A549 treated with AZD9567 at 1 μM for 4 hours (cell line): ENCODE results near the gene ZSCAN23. TPM values are rescaled to one million over a fixed set of nuclear protein-coding genes. Genes with fewer than 3 reads are reported as not detected.

Experiments
- total RNA-seq: library from RNA; stranded (reverse); fragments of 200-300 nt; extraction: Qiagen RNA extraction; gene quantifications from 5 replicates; pipeline ENCODE4 v1.2.3, GENCODE V29; 2022; ENCODE audit not compliant: insufficient read depth

ZSCAN23 gene
- total RNA-seq: not detected in 5 replicates

GRCh38 chr6:28443112-28443773, at the start of gene ZSCAN23:
ZSCAN23 (minus strand) TSS chr6:28443491; CDS start chr6:28436266, 7,225 bp downstream.

GRCh38 chr6:28399350-28400121, 43.8 kb downstream of the ZSCAN23 start, which contains the start of gene ZSCAN12:
ZSCAN12 (minus strand) TSS chr6:28399747; CDS start chr6:28398405, 1,342 bp downstream.

Other genes starting within 250 kb of the ZSCAN23 start
- gene ZSCAN9, start 218.2 kb downstream of the ZSCAN23 start, total RNA-seq: 5.7 to 11.4 TPM (median 7.5 TPM) in 5 replicates
- 2.3 to 3.6 TPM (median 2.4 TPM) in 5 replicates for gene ZKSCAN4, start 191.2 kb downstream of the ZSCAN23 start, total RNA-seq
- gene NKAPL, start 184.2 kb downstream of the ZSCAN23 start, total RNA-seq: not detected in 5 replicates
- 4.2 to 13.2 TPM (median 4.8 TPM) in 5 replicates for gene ZSCAN26, start 176.3 kb downstream of the ZSCAN23 start, total RNA-seq
- 4.5 to 6.3 TPM (median 5.6 TPM) in 5 replicates for gene PGBD1, start 161.9 kb downstream of the ZSCAN23 start, total RNA-seq
- gene ZSCAN31, start 107.3 kb downstream of the ZSCAN23 start, total RNA-seq: 1.4 to 2.0 TPM (median 1.7 TPM) in 4 of 5 replicates, not detected in the other
- gene ZKSCAN3, start 93.5 kb downstream of the ZSCAN23 start, total RNA-seq: 1.5 to 3.3 TPM (median 1.6 TPM) in 5 replicates
- gene ZSCAN12, start 43.7 kb downstream of the ZSCAN23 start, total RNA-seq: 1.2 to 1.8 TPM (median 1.7 TPM) in 5 replicates
- gene GPX6, start 72.3 kb upstream of the ZSCAN23 start, total RNA-seq: not detected in 5 replicates
- gene GPX5, start 82.4 kb upstream of the ZSCAN23 start, total RNA-seq: not detected in 5 replicates